Measurements from ENCODE around the gene TMEM272. TPM values are rescaled to one million over a fixed set of nuclear protein-coding genes. Genes with fewer than 3 reads are reported as not detected.

Gene TMEM272
- total and polyA plus RNA-seq, 2 donors (not counting 3 experiments of a cell fraction or from before 2014, with no cell fraction given): not detected

- Histone ChIP-seq H3K27ac (ENCODE audit: insufficient read depth, low read depth, low read length) (no peak overlapping the region), H3K4me3 (replicated peaks in 1 of 3; ENCODE audit: insufficient read depth in 1 of 3, low read depth in 1 of 3, low read length in 3 of 3) (no peak overlapping the region), H3K9me3 (replicated peaks; ENCODE audit: control insufficient read depth, insufficient read depth, low read length) (no peaks in the 10 kb centered on the region), H3K36me3 (ENCODE audit: control insufficient read depth in 2 of 2, extremely low read depth in 1 of 2, insufficient read depth in 2 of 2, low read length in 2 of 2) (no peaks in the 10 kb centered on the region), H3K79me2 (ENCODE audit: control insufficient read depth, insufficient read depth, low read length) (no peaks in the 10 kb centered on the region), H3K4me2 (ENCODE audit: insufficient read depth, low read length) (no peak overlapping the region), H4K20me1 (replicated peaks; ENCODE audit: control insufficient read depth, extremely low read depth, insufficient read depth, low read length) (no peaks in the 10 kb centered on the region), H3K9ac (replicated peaks; ENCODE audit: extremely low read depth, insufficient read depth, low read length) (no peak overlapping the region), H3K27me3 (ENCODE audit: control insufficient read depth in 2 of 2, insufficient read depth in 2 of 2, low read length in 2 of 2) (peaks cover 7 to 13% of the 10 kb centered on the region in 2 experiments), H3K9me1 (replicated peaks; ENCODE audit: control insufficient read depth, extremely low read depth, insufficient read depth, low read length) (no peaks in the 10 kb centered on the region), H3K4me1 (ENCODE audit: control insufficient read depth, extremely low read depth, insufficient read depth, low read length) (peaks cover 12% of the 10 kb centered on the region), H2AFZ (ENCODE audit: low read depth, low read length) (no peak overlapping the region)
- TF ChIP-seq POLR2AphosphoS5 (IDR thresholded peaks at IDR 0.05; ENCODE audit: insufficient read depth, low read depth, low read length) (no peak), MYC (IDR thresholded peaks at IDR 0.05; ENCODE audit: low read depth, low read length) (no peak), POLR2A (IDR thresholded peaks at IDR 0.05; ENCODE audit: low read depth, low read length) (no peak), JUN (IDR thresholded peaks at IDR 0.05; ENCODE audit: borderline replicate concordance, insufficient read depth, insufficient read length, low read depth) (no peak), EZH2 (IDR thresholded peaks at IDR 0.05; ENCODE audit: borderline replicate concordance, low read depth, low read length, severe bottlenecking) (no peak), GATA2 (IDR thresholded peaks at IDR 0.05; ENCODE audit: insufficient read depth, insufficient read length, low read depth, low read length) (no peak), FOS (IDR thresholded peaks at IDR 0.05; ENCODE audit: borderline replicate concordance, insufficient read depth, low read length) (no peak)
- TF ChIP-seq, protein P1, sequence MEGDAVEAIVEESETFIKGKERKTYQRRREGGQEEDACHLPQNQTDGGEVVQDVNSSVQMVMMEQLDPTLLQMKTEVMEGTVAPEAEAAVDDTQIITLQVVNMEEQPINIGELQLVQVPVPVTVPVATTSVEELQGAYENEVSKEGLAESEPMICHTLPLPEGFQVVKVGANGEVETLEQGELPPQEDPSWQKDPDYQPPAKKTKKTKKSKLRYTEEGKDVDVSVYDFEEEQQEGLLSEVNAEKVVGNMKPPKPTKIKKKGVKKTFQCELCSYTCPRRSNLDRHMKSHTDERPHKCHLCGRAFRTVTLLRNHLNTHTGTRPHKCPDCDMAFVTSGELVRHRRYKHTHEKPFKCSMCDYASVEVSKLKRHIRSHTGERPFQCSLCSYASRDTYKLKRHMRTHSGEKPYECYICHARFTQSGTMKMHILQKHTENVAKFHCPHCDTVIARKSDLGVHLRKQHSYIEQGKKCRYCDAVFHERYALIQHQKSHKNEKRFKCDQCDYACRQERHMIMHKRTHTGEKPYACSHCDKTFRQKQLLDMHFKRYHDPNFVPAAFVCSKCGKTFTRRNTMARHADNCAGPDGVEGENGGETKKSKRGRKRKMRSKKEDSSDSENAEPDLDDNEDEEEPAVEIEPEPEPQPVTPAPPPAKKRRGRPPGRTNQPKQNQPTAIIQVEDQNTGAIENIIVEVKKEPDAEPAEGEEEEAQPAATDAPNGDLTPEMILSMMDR (IDR thresholded peaks at IDR 0.05; ENCODE audit: extremely low read depth in 1 of 2, insufficient read depth in 1 of 2, low read depth in 1 of 2, low read length in 2 of 2): no peak
- TF ChIP-seq, protein P2, sequence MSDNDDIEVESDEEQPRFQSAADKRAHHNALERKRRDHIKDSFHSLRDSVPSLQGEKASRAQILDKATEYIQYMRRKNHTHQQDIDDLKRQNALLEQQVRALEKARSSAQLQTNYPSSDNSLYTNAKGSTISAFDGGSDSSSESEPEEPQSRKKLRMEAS (IDR thresholded peaks at IDR 0.05; ENCODE audit: insufficient read depth, insufficient read length): no peak
- no peak for FAIRE-seq
- dilution Hi-C loops (cut with MboI; ENCODE audit: extremely low pct_ligation_motif_present, low sequenced_read_pairs): no loop called here
- ChIA-PET CTCF (interaction anchor here (0.9 to 1.7 kb wide), 4 partner anchors 10 to 269 kb away, joined by 3 to 4 read pairs (median 3); partner anchors contain the start of gene TMEM272), POLR2A (interaction anchor here (0.6 kb wide), 1 partner anchor 13 kb away, joined by 3 read pairs; no protein-coding TSS in a partner anchor)
- intact Hi-C loops (cut with micrococcal nuclease): no loop called here
- DNase-seq (ENCODE audit: low read depth, low spot score): no peak
- BruUV-seq (replicated peaks): no TSS peak
Observed at GRCh38 chr13:51858433-51859247, 13.7 kb upstream of the TMEM272 start.

Data from endothelial cell of umbilical vein (primary cell).